GM04503 (cell line): ENCODE data around the gene SERF2.
"Not testable (repeated sequence)": the region's sequence is repeated elsewhere in the genome, so short reads cannot be mapped to it uniquely, and the experiment has no call there.

Source experiments
- DNase-seq: peaks from one replicate; pipeline ENCODE4 v3.0.0-alpha.2; 2012; ENCODE audit warnings: low read depth

Gene SERF2

GRCh38 chr15:43830691-43831275, 38.7 kb downstream of the SERF2 start:
- DNase-seq, result not testable (repeated sequence)

- DNase-seq, result not testable (repeated sequence)
These were observed 39.5 kb downstream of the SERF2 start for GRCh38 chr15:43831519-43832052.

- not testable (repeated sequence) for DNase-seq
These were observed 40.4 kb downstream of the SERF2 start for GRCh38 chr15:43832485-43832884.

- no peak for DNase-seq
These were observed 53.3 kb downstream of the SERF2 start for GRCh38 chr15:43845421-43845820.
